MCF 10A (cell line): Measurements from ENCODE around the gene FAIM2. TPM values are rescaled to one million over a fixed set of nuclear protein-coding genes. Genes with fewer than 3 reads are reported as not detected.

Experiments used
- BruUV-seq: library from RNA; stranded (reverse); fragments of 400-500 nt; replicated peaks from 2 replicates; lab custom pipeline; 2021; lab: Mats Ljungman, UMichigan
- CTCF ChIA-PET: fragments of 300-600 bp; sonication (Branson Sonifier 250); formaldehyde crosslinking; extraction: SDS; loops from one replicate; lab custom pipeline; 2021; ENCODE audit warnings: antibody characterized with exemption, inconsistent platforms; lab: Yijun Ruan, JAX
- POLR2A ChIA-PET: fragments of 300-600, 350-650 bp; sonication (Branson Sonifier 250); formaldehyde crosslinking; extraction: SDS; loops from one replicate; lab custom pipeline; 2020; ENCODE audit warnings: antibody characterized with exemption, inconsistent platforms; lab: Yijun Ruan, JAX
- DNase-seq: peaks from one replicate; pipeline ENCODE4 v3.0.0-alpha.2; 2018; ENCODE audit not compliant: unreplicated experiment
- H3K27ac Mint-ChIP-seq: one replicate; pipeline ENCODE4 v1.8.0; 2022; ENCODE audit warnings: mild to moderate bottlenecking, low read depth, mixed read lengths; ENCODE audit not compliant: unreplicated experiment
- H3K27me3 Mint-ChIP-seq: one replicate; pipeline ENCODE4 v1.8.0; 2022; ENCODE audit warnings: mixed read lengths; ENCODE audit not compliant: insufficient read depth, unreplicated experiment
- H3K36me3 Mint-ChIP-seq: one replicate; pipeline ENCODE4 v1.8.0; 2022; ENCODE audit warnings: mild to moderate bottlenecking, moderate library complexity, mixed read lengths; ENCODE audit not compliant: insufficient read depth, unreplicated experiment
- H3K4me1 Mint-ChIP-seq: one replicate; pipeline ENCODE4 v1.8.0; 2022; ENCODE audit warnings: mixed read lengths; ENCODE audit not compliant: insufficient read depth, unreplicated experiment
- H3K4me3 Mint-ChIP-seq: one replicate; pipeline ENCODE4 v1.8.0; 2022; ENCODE audit warnings: mild to moderate bottlenecking, moderate library complexity, mixed read lengths; ENCODE audit not compliant: unreplicated experiment
- H3K9me3 Mint-ChIP-seq: one replicate; pipeline ENCODE4 v1.8.0; 2022; ENCODE audit warnings: mixed read lengths; ENCODE audit not compliant: unreplicated experiment
- intact Hi-C: fragments of 100-400 bp; cut with micrococcal nuclease; formaldehyde crosslinking; loops from 2 replicates; pipeline ENCODE4 v1.14.1; 2022
- total RNA-seq: library from RNA; stranded (reverse); gene quantifications from 2 replicates; pipeline ENCODE4 v1.2.3, GENCODE V29; 2022
- TF ChIP-seq, protein P1 (sequence below): fragments of 200-600 bp; IDR thresholded peaks from one replicate; pipeline ENCODE4 v1.8.0; 2022; ENCODE audit warnings: antibody characterized with exemption, mild to moderate bottlenecking; ENCODE audit not compliant: unreplicated experiment

Gene FAIM2
- total RNA-seq, 1 experiment from 2014 or later: not detected

GRCh38 chr12:49948866-49949845 is 45.5 kb upstream of the FAIM2 start:
- CTCF ChIA-PET: interaction anchor here (0.6 to 1.2 kb wide), 4 partner anchors 52 to 1956 kb away, joined by 3 to 4 read pairs (median 3); no protein-coding TSS in a partner anchor
- TF ChIP-seq, protein P1, sequence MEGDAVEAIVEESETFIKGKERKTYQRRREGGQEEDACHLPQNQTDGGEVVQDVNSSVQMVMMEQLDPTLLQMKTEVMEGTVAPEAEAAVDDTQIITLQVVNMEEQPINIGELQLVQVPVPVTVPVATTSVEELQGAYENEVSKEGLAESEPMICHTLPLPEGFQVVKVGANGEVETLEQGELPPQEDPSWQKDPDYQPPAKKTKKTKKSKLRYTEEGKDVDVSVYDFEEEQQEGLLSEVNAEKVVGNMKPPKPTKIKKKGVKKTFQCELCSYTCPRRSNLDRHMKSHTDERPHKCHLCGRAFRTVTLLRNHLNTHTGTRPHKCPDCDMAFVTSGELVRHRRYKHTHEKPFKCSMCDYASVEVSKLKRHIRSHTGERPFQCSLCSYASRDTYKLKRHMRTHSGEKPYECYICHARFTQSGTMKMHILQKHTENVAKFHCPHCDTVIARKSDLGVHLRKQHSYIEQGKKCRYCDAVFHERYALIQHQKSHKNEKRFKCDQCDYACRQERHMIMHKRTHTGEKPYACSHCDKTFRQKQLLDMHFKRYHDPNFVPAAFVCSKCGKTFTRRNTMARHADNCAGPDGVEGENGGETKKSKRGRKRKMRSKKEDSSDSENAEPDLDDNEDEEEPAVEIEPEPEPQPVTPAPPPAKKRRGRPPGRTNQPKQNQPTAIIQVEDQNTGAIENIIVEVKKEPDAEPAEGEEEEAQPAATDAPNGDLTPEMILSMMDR: no peak
- DNase-seq: no peak
- no peak overlapping the region for H3K27ac Mint-ChIP-seq
- H3K4me1 Mint-ChIP-seq: peaks cover 16% of the 10 kb centered on the region
- no peaks in the 10 kb centered on the region for H3K27me3 Mint-ChIP-seq
- H3K9me3 Mint-ChIP-seq: no peaks in the 10 kb centered on the region
- intact Hi-C loops: no loop called here
- BruUV-seq: no TSS peak
- no peak overlapping the region for H3K4me3 Mint-ChIP-seq
- H3K36me3 Mint-ChIP-seq: peaks cover 6% of the 10 kb centered on the region
- POLR2A ChIA-PET: no interaction called here

DNA sequence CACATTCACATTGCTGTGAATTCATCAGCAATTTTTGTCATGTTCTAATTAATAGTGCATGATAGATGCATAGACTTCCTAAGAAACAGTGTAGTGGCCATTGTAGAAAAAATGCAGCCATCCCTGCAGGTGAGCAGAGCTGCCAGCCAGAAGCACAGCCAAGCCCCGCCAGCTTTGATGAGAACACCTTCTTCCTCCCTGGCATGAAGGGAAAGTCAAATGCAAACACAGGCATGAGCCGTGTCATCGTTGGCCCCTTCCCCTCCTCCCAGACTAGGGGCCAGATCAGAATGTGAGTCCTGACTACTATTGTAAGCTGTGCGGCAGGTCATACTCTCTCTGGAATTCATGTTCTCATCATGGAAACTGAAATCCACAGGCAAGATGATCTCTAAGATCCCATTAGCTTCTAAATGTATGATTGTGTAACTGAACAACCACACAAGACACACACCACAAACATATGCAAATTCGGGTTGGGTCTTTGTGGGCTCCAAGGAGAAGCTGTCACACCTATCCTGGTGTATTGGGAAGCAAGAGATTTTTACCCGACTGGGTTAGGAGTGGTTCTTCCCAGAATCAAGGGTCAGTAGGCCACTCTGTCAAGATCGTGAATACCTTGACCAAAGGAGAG is 44.0 kb upstream of the FAIM2 start:
- DNase-seq: no peak
- intact Hi-C loops: no loop called here
- Mint-ChIP-seq H3K9me3 (no peaks in the 10 kb centered on the region), H3K4me3 (no peak overlapping the region), H3K27me3 (no peaks in the 10 kb centered on the region), H3K27ac (no peak overlapping the region), H3K36me3 (peaks cover 6% of the 10 kb centered on the region), H3K4me1 (peaks cover 15% of the 10 kb centered on the region)
- CTCF ChIA-PET: interaction anchor here (0.6 to 4.2 kb wide), 10 partner anchors 11 to 606 kb away, joined by 3 to 26 read pairs (median 3); no protein-coding TSS in a partner anchor
- POLR2A ChIA-PET: interaction anchor here (1.0 kb wide), 1 partner anchor 78 kb away, joined by 3 read pairs; the partner anchor contains the start of gene RACGAP1
- BruUV-seq: no TSS peak
- TF ChIP-seq, protein P1: no peak

DNA sequence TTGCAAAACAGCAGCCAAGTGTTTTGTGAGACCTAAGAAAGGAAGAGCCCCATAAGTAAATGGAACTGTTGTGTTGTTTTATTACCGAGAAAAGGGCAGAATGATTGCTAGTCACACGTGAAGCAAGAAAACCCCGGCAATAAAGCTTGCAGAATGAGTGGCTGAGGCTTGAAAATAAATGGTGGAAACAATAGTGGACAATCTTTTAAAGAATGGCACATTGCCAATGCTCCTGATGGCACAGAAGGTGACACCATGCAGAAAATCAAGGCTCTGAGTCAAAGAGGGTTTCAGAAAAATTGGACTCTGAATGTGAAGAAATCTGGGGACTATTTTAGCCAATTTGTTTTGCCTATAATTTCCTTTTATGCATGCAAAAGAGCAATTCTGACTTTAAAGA is 42.8 kb upstream of the FAIM2 start:
- TF ChIP-seq, protein P1: no peak
- intact Hi-C loops: no loop called here
- H3K27ac Mint-ChIP-seq: no peak overlapping the region
- no TSS peak for BruUV-seq
- ChIA-PET CTCF (interaction anchor here (0.6 to 4.2 kb wide), 23 partner anchors 8 to 1302 kb away, joined by 3 to 26 read pairs (median 3); no protein-coding TSS in a partner anchor), POLR2A (interaction anchor here (0.7 to 1.1 kb wide), 2 partner anchors 66 to 79 kb away, joined by 3 to 4 read pairs; no protein-coding TSS in a partner anchor)
- no peaks in the 10 kb centered on the region for H3K27me3 Mint-ChIP-seq
- H3K4me1 Mint-ChIP-seq: peaks cover 19% of the 10 kb centered on the region
- H3K4me3 Mint-ChIP-seq: no peak overlapping the region
- no peak for DNase-seq
- peaks cover 6% of the 10 kb centered on the region for H3K36me3 Mint-ChIP-seq
- H3K9me3 Mint-ChIP-seq: no peaks in the 10 kb centered on the region

GRCh38 chr12:49946086-49946485 is 42.4 kb upstream of the FAIM2 start:
- no peaks in the 10 kb centered on the region for H3K27me3 Mint-ChIP-seq
- peaks cover 6% of the 10 kb centered on the region for H3K36me3 Mint-ChIP-seq
- peaks cover 19% of the 10 kb centered on the region for H3K4me1 Mint-ChIP-seq
- TF ChIP-seq, protein P1: no peak
- no TSS peak for BruUV-seq
- no peak overlapping the region for H3K4me3 Mint-ChIP-seq
- CTCF ChIA-PET: interaction anchor here (0.6 to 4.2 kb wide), 34 partner anchors 8 to 1302 kb away, joined by 3 to 26 read pairs (median 3); no protein-coding TSS in a partner anchor
- H3K27ac Mint-ChIP-seq: peak overlapping the region; percentile 47
- H3K9me3 Mint-ChIP-seq: no peaks in the 10 kb centered on the region
- POLR2A ChIA-PET: interaction anchor here (0.7 to 1.1 kb wide), 2 partner anchors 65 to 79 kb away, joined by 3 to 4 read pairs; no protein-coding TSS in a partner anchor
- intact Hi-C loops: no loop called here
- DNase-seq: no peak
